Loucy (cell line): ENCODE results near the gene PDE4D.

Experiments
- EZH2phosphoT487 ChIP-seq: fragments of 200-600 bp; IDR thresholded peaks from 2 replicates; pipeline ENCODE4 v1.6.1; 2018; ENCODE audit warnings: antibody characterized with exemption, mild to moderate bottlenecking, moderate library complexity, borderline replicate concordance
- TF ChIP-seq, protein P1 (sequence below): fragments of 200-600 bp; sonication (generic); conservative IDR thresholded peaks from 2 replicates; pipeline ENCODE4 v1.5.1; 2014; ENCODE audit warnings: mild to moderate bottlenecking, antibody characterized with exemption, low read length

DNA sequence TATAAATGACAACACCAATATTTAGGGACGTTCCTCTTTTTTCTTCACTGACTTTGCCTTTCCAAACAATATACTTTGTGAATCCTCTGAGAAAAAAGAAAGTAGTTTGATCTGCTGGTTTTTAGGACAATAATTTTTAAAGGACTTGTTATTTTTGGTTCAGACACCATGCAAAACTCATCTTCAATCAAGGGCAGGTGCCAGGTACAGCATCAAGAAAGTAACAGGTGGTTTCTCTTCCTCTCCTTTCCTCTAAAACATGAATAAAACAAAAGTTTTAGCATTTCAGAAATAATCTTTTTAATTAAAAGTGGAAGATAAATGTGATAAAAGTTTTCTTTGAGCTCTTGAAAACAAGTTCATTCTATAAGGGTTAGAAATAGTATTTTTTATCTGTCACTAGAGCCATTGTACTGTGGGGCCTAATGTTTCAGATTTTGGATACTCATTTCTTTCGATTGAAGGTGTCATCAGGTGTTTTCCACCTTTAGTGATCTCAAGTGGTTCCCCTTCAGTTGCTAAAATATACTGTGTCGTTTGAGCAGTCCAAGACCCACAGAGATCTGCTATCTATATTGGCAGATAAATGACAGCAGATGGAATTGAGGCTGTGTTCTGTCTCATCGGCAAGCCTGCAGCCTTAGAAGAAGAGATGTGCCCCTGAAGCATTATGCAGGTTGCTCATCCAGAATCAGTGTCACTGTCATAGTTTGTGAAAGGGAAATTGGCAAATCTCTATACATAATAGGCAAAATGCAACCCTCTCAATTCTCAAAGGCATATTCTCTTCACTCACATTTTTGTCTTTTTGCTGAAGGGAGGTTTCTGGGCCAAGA, 499.7 kb downstream of the PDE4D start:
- TF ChIP-seq, protein P1, sequence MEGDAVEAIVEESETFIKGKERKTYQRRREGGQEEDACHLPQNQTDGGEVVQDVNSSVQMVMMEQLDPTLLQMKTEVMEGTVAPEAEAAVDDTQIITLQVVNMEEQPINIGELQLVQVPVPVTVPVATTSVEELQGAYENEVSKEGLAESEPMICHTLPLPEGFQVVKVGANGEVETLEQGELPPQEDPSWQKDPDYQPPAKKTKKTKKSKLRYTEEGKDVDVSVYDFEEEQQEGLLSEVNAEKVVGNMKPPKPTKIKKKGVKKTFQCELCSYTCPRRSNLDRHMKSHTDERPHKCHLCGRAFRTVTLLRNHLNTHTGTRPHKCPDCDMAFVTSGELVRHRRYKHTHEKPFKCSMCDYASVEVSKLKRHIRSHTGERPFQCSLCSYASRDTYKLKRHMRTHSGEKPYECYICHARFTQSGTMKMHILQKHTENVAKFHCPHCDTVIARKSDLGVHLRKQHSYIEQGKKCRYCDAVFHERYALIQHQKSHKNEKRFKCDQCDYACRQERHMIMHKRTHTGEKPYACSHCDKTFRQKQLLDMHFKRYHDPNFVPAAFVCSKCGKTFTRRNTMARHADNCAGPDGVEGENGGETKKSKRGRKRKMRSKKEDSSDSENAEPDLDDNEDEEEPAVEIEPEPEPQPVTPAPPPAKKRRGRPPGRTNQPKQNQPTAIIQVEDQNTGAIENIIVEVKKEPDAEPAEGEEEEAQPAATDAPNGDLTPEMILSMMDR, result no peak
- TF ChIP-seq EZH2phosphoT487, result no peak
